SU-DHL-6 (cell line): Measurements from ENCODE around the gene TRIM22.
"Not testable (repeated sequence)": the region's sequence is repeated elsewhere in the genome, so short reads cannot be mapped to it uniquely, and the experiment has no call there.

Experiments
- H2AFZ ChIP-seq: fragments of 200-600 bp; sonication (generic); 2 replicates; pipeline ENCODE4 v1.6.1; 2014; ENCODE audit warnings: low read depth, mild to moderate bottlenecking, moderate library complexity, mixed read lengths, antibody characterized with exemption, low read length; ENCODE audit not compliant: severe bottlenecking
- H3F3A ChIP-seq: fragments of 200-600 bp; shearing (Covaris generic); 2 replicates; pipeline ENCODE4 v1.6.0; 2016; ENCODE audit warnings: antibody characterized with exemption, mild to moderate bottlenecking; ENCODE audit not compliant: insufficient read depth
- H3K27ac ChIP-seq: fragments of 200-600 bp; sonication (generic); 2 replicates; pipeline ENCODE4 v1.5.1; 2016; ENCODE audit warnings: low read depth, mild to moderate bottlenecking, low read length, moderate library complexity, mixed read lengths
- H3K27me3 ChIP-seq: fragments of 200-600 bp; sonication (generic), shearing (Covaris generic); 2 replicates; pipeline ENCODE4 v1.6.0; 2014; ENCODE audit warnings: mild to moderate bottlenecking, low read length
- H3K36me3 ChIP-seq: fragments of 200-600 bp; sonication (generic); 2 replicates; pipeline ENCODE4 v1.6.1; 2014; ENCODE audit warnings: mild to moderate bottlenecking, low read length, mixed read lengths
- H3K4me2 ChIP-seq: fragments of 300-600, 200-600 bp; shearing (Covaris generic), sonication (generic); 2 replicates; pipeline ENCODE4 v1.6.0; 2014; ENCODE audit warnings: low read length, low read depth, mild to moderate bottlenecking; ENCODE audit not compliant: poor library complexity, severe bottlenecking
- H3K4me3 ChIP-seq: fragments of 200-600 bp; sonication (generic); 2 replicates; pipeline ENCODE4 v1.5.1; 2014; ENCODE audit warnings: antibody characterized with exemption, low read length, mild to moderate bottlenecking, mixed read lengths; ENCODE audit not compliant: insufficient read depth, poor library complexity, severe bottlenecking
- H3K79me2 ChIP-seq: fragments of 200-600 bp; sonication (generic); 2 replicates; pipeline ENCODE4 v1.6.1; 2014; ENCODE audit warnings: mild to moderate bottlenecking, low read length, moderate library complexity; ENCODE audit not compliant: insufficient read depth
- H3K9ac ChIP-seq: fragments of 200-600 bp; sonication (generic); 2 replicates; pipeline ENCODE4 v1.7.0; 2014; ENCODE audit warnings: mild to moderate bottlenecking, low read length
- H3K9me2 ChIP-seq: fragments of 200-600 bp; sonication (generic); replicated peaks from 2 replicates; pipeline ENCODE4 v1.6.1; 2014; ENCODE audit warnings: low read length; ENCODE audit not compliant: insufficient read depth
- H3K9me3 ChIP-seq: fragments of 200-600 bp; sonication (generic); 2 replicates; pipeline ENCODE4 v1.6.1; 2014; ENCODE audit warnings: low read length, mixed read lengths; ENCODE audit not compliant: insufficient read depth
- H4K20me1 ChIP-seq: fragments of 200-600 bp; sonication (generic); 2 replicates; pipeline ENCODE4 v1.6.1; 2014; ENCODE audit warnings: low read depth, mild to moderate bottlenecking, antibody characterized with exemption, low read length, moderate library complexity, mixed read lengths
- CTCF ChIP-seq: fragments of 200-600 bp; sonication (generic); IDR thresholded peaks from one replicate; pipeline ENCODE4 v1.5.1; 2017; ENCODE audit warnings: antibody characterized with exemption, mild to moderate bottlenecking, low read length, moderate library complexity; ENCODE audit not compliant: insufficient read depth, poor library complexity, severe bottlenecking
- EZH2phosphoT487 ChIP-seq: fragments of 200-600 bp; sonication (generic), shearing (Covaris generic); conservative IDR thresholded peaks from 2 replicates; pipeline ENCODE4 v1.6.1; 2018; ENCODE audit warnings: mild to moderate bottlenecking, antibody characterized with exemption, low read length, moderate library complexity, mixed read lengths

TRIM22 gene

DNA sequence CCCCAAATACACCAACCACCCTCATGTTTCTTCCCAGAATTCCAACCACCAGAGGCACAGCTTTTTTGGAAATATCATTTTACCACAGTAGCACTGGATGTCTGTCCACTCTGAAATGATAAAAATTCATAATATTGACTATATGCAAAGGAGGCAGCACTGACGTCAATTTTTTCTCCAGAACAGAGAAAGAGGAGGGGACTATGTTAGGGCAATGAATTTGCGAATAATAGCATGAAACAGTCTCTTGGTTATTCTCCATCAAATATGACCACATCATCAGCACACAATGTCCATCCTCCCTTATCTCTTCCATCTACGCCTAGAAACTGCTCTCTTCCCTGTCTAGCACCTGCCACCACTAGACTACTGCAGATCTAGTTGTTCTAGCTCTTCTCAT, 43.5 kb upstream of the TRIM22 start:
- H3K4me3 ChIP-seq: no peak overlapping the region
- no peak overlapping the region for H2AFZ ChIP-seq
- H4K20me1 ChIP-seq: no peaks in the 10 kb centered on the region
- no peaks in the 10 kb centered on the region for H3K9me2 ChIP-seq
- H3K36me3 ChIP-seq: 0 out of 2 replicates have a peak, but pooled peaks cover 4% of the 10 kb centered on the region
- H3F3A ChIP-seq: no peaks in the 10 kb centered on the region
- H3K27me3 ChIP-seq: no peaks in the 10 kb centered on the region
- H3K4me2 ChIP-seq: no peak overlapping the region
- TF ChIP-seq CTCF: no peak
- TF ChIP-seq EZH2phosphoT487: no peak
- no peaks in the 10 kb centered on the region for H3K9me3 ChIP-seq
- H3K9ac ChIP-seq: no peak overlapping the region
- no peak overlapping the region for H3K27ac ChIP-seq
- H3K79me2 ChIP-seq: no peaks in the 10 kb centered on the region

DNA sequence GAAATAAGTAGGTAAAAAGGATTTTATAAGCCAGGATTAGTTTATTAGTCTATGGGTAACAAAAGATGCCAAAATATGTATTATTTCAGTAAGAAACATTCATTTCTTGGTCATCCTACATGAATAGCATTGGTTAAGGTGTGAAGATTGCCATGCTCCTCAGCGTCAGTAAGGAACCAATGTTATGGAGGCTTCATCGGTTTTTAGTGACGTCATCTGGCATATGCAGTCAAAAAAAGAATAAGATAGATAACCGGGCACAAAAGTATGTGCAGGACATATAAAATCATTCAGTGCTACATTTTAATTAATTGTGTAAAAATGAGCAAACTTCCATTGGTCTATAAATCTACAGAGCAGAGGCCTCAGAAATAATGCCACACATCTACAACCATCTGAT, 34.1 kb upstream of the TRIM22 start:
- no peak overlapping the region for H3K4me2 ChIP-seq
- H3K79me2 ChIP-seq: no peaks in the 10 kb centered on the region
- H3K9ac ChIP-seq: no peak overlapping the region
- TF ChIP-seq EZH2phosphoT487 (no peak), CTCF (no peak)
- H3K9me2 ChIP-seq: no peaks in the 10 kb centered on the region
- H3K9me3 ChIP-seq: no peaks in the 10 kb centered on the region
- no peaks in the 10 kb centered on the region for H3F3A ChIP-seq
- peaks cover 3% of the 10 kb centered on the region; the same call in 1 of the 2 replicates for H3K36me3 ChIP-seq
- H3K27me3 ChIP-seq: no peaks in the 10 kb centered on the region
- no peak overlapping the region for H2AFZ ChIP-seq
- H4K20me1 ChIP-seq: no peaks in the 10 kb centered on the region
- H3K4me3 ChIP-seq: no peak overlapping the region
- no peak overlapping the region for H3K27ac ChIP-seq

DNA sequence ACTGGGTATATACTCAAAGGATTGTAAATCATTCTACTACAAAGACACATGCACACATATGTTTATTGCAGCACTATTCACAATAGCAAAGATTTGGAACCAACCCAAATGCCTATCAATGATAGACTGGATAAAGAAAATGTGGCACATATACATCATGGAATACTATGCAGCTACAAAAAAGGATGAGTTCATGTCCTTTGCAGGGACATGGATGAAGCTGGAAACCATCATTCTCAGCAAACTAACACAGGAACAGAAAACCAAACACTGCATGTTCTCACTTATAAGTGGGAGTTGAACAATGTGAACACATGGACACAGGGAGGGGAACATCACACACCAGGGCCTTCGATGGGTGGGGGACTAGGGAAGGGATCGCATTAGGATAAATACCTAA, 32.6 kb upstream of the TRIM22 start:
- not testable (repeated sequence) for H3K36me3 ChIP-seq, H2AFZ ChIP-seq, H3K27me3 ChIP-seq, H3K9me3 ChIP-seq, H3K27ac ChIP-seq, H3K9me2 ChIP-seq, H3K4me3 ChIP-seq, H3K79me2 ChIP-seq, H4K20me1 ChIP-seq, H3K9ac ChIP-seq, H3F3A ChIP-seq, H3K4me2 ChIP-seq

GRCh38 chr11:5658318-5658717, 31.3 kb upstream of the TRIM22 start:
- H3K36me3 ChIP-seq: no peaks in the 10 kb centered on the region
- no peaks in the 10 kb centered on the region for H3K9me3 ChIP-seq
- H3K4me2 ChIP-seq: no peak overlapping the region
- H2AFZ ChIP-seq: no peak overlapping the region
- no peak overlapping the region for H3K27ac ChIP-seq
- H3K9me2 ChIP-seq: no peaks in the 10 kb centered on the region
- TF ChIP-seq EZH2phosphoT487 (no peak), CTCF (no peak)
- H4K20me1 ChIP-seq: no peaks in the 10 kb centered on the region
- no peaks in the 10 kb centered on the region for H3K79me2 ChIP-seq
- H3F3A ChIP-seq: no peaks in the 10 kb centered on the region
- no peaks in the 10 kb centered on the region for H3K27me3 ChIP-seq
- no peak overlapping the region for H3K9ac ChIP-seq
- no peak overlapping the region for H3K4me3 ChIP-seq
